OCI-LY7 (cell line): Measurements from ENCODE around the gene TPRN. TPM values are rescaled to one million over a fixed set of nuclear protein-coding genes. Genes with fewer than 3 reads are reported as not detected.

Experiments used
- BruUV-seq: library from RNA; stranded (reverse); fragments of 400-500 nt; replicated peaks from 2 replicates; lab custom pipeline; 2021; lab: Mats Ljungman, UMichigan
- CTCF ChIA-PET: fragments of 300-600 bp; sonication (Branson Sonifier 250); formaldehyde crosslinking; loops from one replicate; lab custom pipeline; 2022; ENCODE audit warnings: antibody characterized with exemption; ENCODE audit not compliant: unreplicated experiment; lab: Charles Lee
- POLR2A ChIA-PET: fragments of 300-600 bp; sonication (Branson Sonifier 250); formaldehyde crosslinking; loops from one replicate; lab custom pipeline; 2022; ENCODE audit warnings: antibody characterized with exemption; lab: Charles Lee
- DNase-seq: peaks from one replicate; pipeline ENCODE4 v3.0.0-alpha.2; 2015; ENCODE audit warnings: low spot score
- H2AFZ ChIP-seq: fragments of 200-600 bp; sonication (generic), shearing (Covaris generic); 2 replicates; pipeline ENCODE4 v1.6.1; 2014; ENCODE audit warnings: mild to moderate bottlenecking, antibody characterized with exemption, low read length, moderate library complexity
- H3K27ac ChIP-seq: fragments of 200-600 bp; sonication (generic); 2 replicates; pipeline ENCODE4 v1.5.1; 2014; ENCODE audit warnings: mixed run types, low read depth, mild to moderate bottlenecking, moderate library complexity, low read length, inconsistent platforms; ENCODE audit not compliant: poor library complexity, severe bottlenecking
- H3K36me3 ChIP-seq: fragments of 200-600 bp; sonication (generic); 2 replicates; pipeline ENCODE4 v1.6.1; 2014; ENCODE audit warnings: mild to moderate bottlenecking, antibody characterized with exemption, low read length, moderate library complexity, mixed read lengths; ENCODE audit not compliant: insufficient read depth
- H3K4me1 ChIP-seq: fragments of 200-600 bp; sonication (generic); 2 replicates; pipeline ENCODE4 v1.5.1; 2014; ENCODE audit warnings: mild to moderate bottlenecking, low read length; ENCODE audit not compliant: insufficient read depth, poor library complexity, severe bottlenecking
- H3K4me2 ChIP-seq: fragments of 200-600 bp; sonication (generic); 2 replicates; pipeline ENCODE4 v1.6.1; 2014; ENCODE audit warnings: mild to moderate bottlenecking, low read length
- H3K4me3 ChIP-seq: fragments of 200-600 bp; sonication (generic); 2 replicates; pipeline ENCODE4 v1.5.1; 2014; ENCODE audit warnings: mild to moderate bottlenecking, low read depth, low read length; ENCODE audit not compliant: poor library complexity, severe bottlenecking
- H3K79me2 ChIP-seq: fragments of 200-600 bp; sonication (generic); 2 replicates; pipeline ENCODE4 v1.6.1; 2016; ENCODE audit warnings: low read depth, mild to moderate bottlenecking, low read length, moderate library complexity, mixed read lengths; ENCODE audit not compliant: insufficient read depth
- H3K9me2 ChIP-seq: fragments of 200-600 bp; sonication (generic); 2 replicates; pipeline ENCODE4 v1.6.1; 2016; ENCODE audit warnings: mild to moderate bottlenecking, low read length, mixed read lengths; ENCODE audit not compliant: insufficient read depth
- H3K9me3 ChIP-seq: fragments of 200-600 bp; sonication (generic); 2 replicates; pipeline ENCODE4 v1.6.1; 2014; ENCODE audit warnings: mild to moderate bottlenecking, mixed run types, low read length, mixed read lengths
- H4K20me1 ChIP-seq: fragments of 200-600 bp; sonication (generic); 2 replicates; pipeline ENCODE4 v1.6.1; 2014; ENCODE audit warnings: mild to moderate bottlenecking, antibody characterized with exemption, low read length, moderate library complexity, mixed read lengths; ENCODE audit not compliant: insufficient read depth
- CTCF ChIP-seq: fragments of 200-600 bp; sonication (generic); conservative IDR thresholded peaks from 2 replicates; pipeline ENCODE4 v1.5.1; 2014; ENCODE audit warnings: mild to moderate bottlenecking, antibody characterized with exemption, low read length, moderate library complexity, mixed read lengths
- EZH2phosphoT487 ChIP-seq: fragments of 200-600 bp; sonication (generic); IDR thresholded peaks from 2 replicates; pipeline ENCODE4 v1.6.1; 2018; ENCODE audit warnings: low read depth, borderline replicate concordance, mild to moderate bottlenecking, mixed run types, antibody characterized with exemption, low read length, moderate library complexity, mixed read lengths
- intact Hi-C: fragments of 100-400 bp; cut with micrococcal nuclease; formaldehyde crosslinking; loops from one replicate; pipeline ENCODE4 v1.10.0; 2022; ENCODE audit not compliant: unreplicated experiment
- total RNA-seq, 2 experiments: library from RNA; depleted of rRNA in 1 of 2; stranded (reverse); fragments of >200 nt in 1 of 2; shearing (Covaris generic) in 1 of 2; gene quantifications; 2 replicates each; pipeline ENCODE4 v1.2.3, GENCODE V29; 2014 to 2022

TPRN gene
- total RNA-seq, 2 experiments from 2014 or later = 9.0 to 15.9 TPM

- intact Hi-C loops = no loop called here
- BruUV-seq = no TSS peak
Observed at GRCh38 chr9:137149363-137149762, 51.2 kb downstream of the TPRN start.

GRCh38 chr9:137148661-137149060, 51.9 kb downstream of the TPRN start:
- no peaks in the 10 kb centered on the region for H3K9me3 ChIP-seq
- CTCF ChIA-PET = no interaction called here
- no peaks in the 10 kb centered on the region for H3K9me2 ChIP-seq
- H3K36me3 ChIP-seq = no peaks in the 10 kb centered on the region
- H2AFZ ChIP-seq = no peak overlapping the region
- no TSS peak for BruUV-seq
- intact Hi-C loops = no loop called here
- no peak overlapping the region for H3K4me2 ChIP-seq
- no peak overlapping the region for H3K4me3 ChIP-seq
- H3K27ac ChIP-seq = no peak overlapping the region
- no peaks in the 10 kb centered on the region for H4K20me1 ChIP-seq
- no peak for DNase-seq
- POLR2A ChIA-PET = interaction anchor here (1.2 to 1.3 kb wide), 2 partner anchors 9 to 56 kb away, joined by 3 read pairs; no protein-coding TSS in a partner anchor
- no peaks in the 10 kb centered on the region for H3K79me2 ChIP-seq
- no peak for TF ChIP-seq EZH2phosphoT487
- no peak for TF ChIP-seq CTCF
- peaks cover 17% of the 10 kb centered on the region for H3K4me1 ChIP-seq

More at GRCh38 chr9:137149363-137149762, 51.2 kb downstream of the TPRN start:
- Histone ChIP-seq H4K20me1 (no peaks in the 10 kb centered on the region), H3K4me2 (peak overlapping the region; percentile 54; the same call in 1 of the 2 replicates), H3K9me2 (no peaks in the 10 kb centered on the region), H3K36me3 (no peaks in the 10 kb centered on the region), H2AFZ (peak overlapping the region; percentile 48; the same call in 1 of the 2 replicates), H3K4me3 (no peak overlapping the region), H3K27ac (peak overlapping the region; percentile 42), H3K4me1 (peaks cover 17% of the 10 kb centered on the region), H3K79me2 (no peaks in the 10 kb centered on the region), H3K9me3 (no peaks in the 10 kb centered on the region)
- TF ChIP-seq EZH2phosphoT487 = no peak
- ChIA-PET POLR2A (interaction anchor here (0.6 to 3.7 kb wide), 5 partner anchors 10 to 119 kb away, joined by 3 to 52 read pairs (median 4); no protein-coding TSS in a partner anchor), CTCF (interaction anchor here (0.5 to 1.7 kb wide), 2 partner anchors 15 to 20 kb away, joined by 3 to 5 read pairs; no protein-coding TSS in a partner anchor)
- no peak for DNase-seq

GRCh38 chr9:137148242-137148641, 52.3 kb downstream of the TPRN start:
- Histone ChIP-seq H3K4me1 (peaks cover 17% of the 10 kb centered on the region), H4K20me1 (no peaks in the 10 kb centered on the region), H3K4me2 (no peak overlapping the region), H3K27ac (no peak overlapping the region), H3K36me3 (no peaks in the 10 kb centered on the region), H2AFZ (no peak overlapping the region), H3K4me3 (no peak overlapping the region), H3K79me2 (no peaks in the 10 kb centered on the region), H3K9me3 (no peaks in the 10 kb centered on the region), H3K9me2 (no peaks in the 10 kb centered on the region)
- no TSS peak for BruUV-seq
- intact Hi-C loops = no loop called here
- ChIA-PET POLR2A (no interaction called here), CTCF (interaction anchor here (0.6 kb wide), 1 partner anchor 19 kb away, joined by 5 read pairs; no protein-coding TSS in a partner anchor)
- TF ChIP-seq EZH2phosphoT487 (no peak), CTCF (no peak)
- no peak for DNase-seq
